HepG2 (cell line): Measurements from ENCODE around the gene LLGL2. TPM values are rescaled to one million over a fixed set of nuclear protein-coding genes. Genes with fewer than 3 reads are reported as not detected.
A peak's percentile ranks its signal among the peaks of the same experiment; 100 is the strongest.

Source experiments
- ATAC-seq: fragments of 200-7000 bp; cut with Tn5 transposase; 3 replicates; pipeline ENCODE4 v1.9.1; 2020; ENCODE audit warnings: mild to moderate bottlenecking, moderate library complexity
- BruUV-seq: library from RNA; stranded (reverse); fragments of 400-500 nt; replicated peaks from 2 replicates; lab custom pipeline; 2021; lab: Mats Ljungman, UMichigan
- CTCF ChIA-PET: fragments of 300-600 bp; formaldehyde crosslinking; extraction: SDS; loops from one replicate; lab custom pipeline; 2021; ENCODE audit warnings: low total read pairs, inconsistent platforms, low intra/inter-chr PET ratio; lab: Yijun Ruan, JAX
- POLR2A ChIA-PET: fragments of 350-600 bp; sonication (Branson Sonifier 250); formaldehyde crosslinking; loops from one replicate; lab custom pipeline; 2020; ENCODE audit warnings: antibody characterized with exemption, inconsistent platforms; lab: Yijun Ruan, JAX
- DNase-seq: peaks from one replicate; pipeline ENCODE4 v3.0.0-alpha.2; 2015; ENCODE audit warnings: low spot score
- FAIRE-seq: peaks from 3 replicates; lab custom pipeline; 2011; peaks lifted over from hg19 to GRCh38; lab: Jason Lieb, UNC
- H2AFZ ChIP-seq: one replicate; pipeline ENCODE4 v1.6.1; 2011; ENCODE audit warnings: low read length, inconsistent platforms
- H3K27ac ChIP-seq: fragments of 300-600 bp; 3 replicates; pipeline ENCODE4 v1.8.0; 2011; ENCODE audit warnings: mixed run types, mild to moderate bottlenecking, mixed read lengths, low read length, inconsistent platforms; ENCODE audit not compliant: insufficient read depth; ENCODE audit errors: extremely low read length
- H3K27me3 ChIP-seq, 2 experiments: fragments of 200-600 bp in 1 of 2; 2 replicates in 1 of 2; 3 replicates in 1 of 2; pipeline versions ENCODE4 v1.6.0 to v1.8.0; 2011; ENCODE audit warnings: low read length in 2 of 2, mild to moderate bottlenecking in 2 of 2, moderate library complexity in 2 of 2, inconsistent platforms in 1 of 2; ENCODE audit not compliant: insufficient read depth in 2 of 2, control insufficient read depth in 1 of 2
- H3K36me3 ChIP-seq, 2 experiments: fragments of 200-600 bp in 1 of 2; replicated peaks in 1 of 2; 2 replicates in 1 of 2; 3 replicates in 1 of 2; pipeline versions ENCODE4 v1.5.1 to v1.8.0; 2011; ENCODE audit warnings: low read length in 2 of 2, inconsistent platforms in 1 of 2; ENCODE audit not compliant: insufficient read depth in 2 of 2, control insufficient read depth in 1 of 2
- H3K4me1 ChIP-seq: 2 replicates; pipeline ENCODE4 v1.5.1; 2012; ENCODE audit warnings: low read length, inconsistent platforms; ENCODE audit not compliant: insufficient read depth
- H3K4me2 ChIP-seq: 2 replicates; pipeline ENCODE4 v1.6.0; 2011; ENCODE audit warnings: low read depth, low read length, inconsistent platforms
- H3K4me3 ChIP-seq, 3 experiments: fragments of 200-600 bp in 1 of 3; sonication (generic), shearing (Covaris generic) in 1 of 3; replicated peaks in 1 of 3; 2 replicates each; pipeline ENCODE4 v1.5.1; 2011 to 2016; ENCODE audit warnings: low read length in 3 of 3, inconsistent platforms in 2 of 3, low read depth in 2 of 3, mild to moderate bottlenecking in 2 of 3, control low read depth in 1 of 3, mixed read lengths in 1 of 3; ENCODE audit not compliant: insufficient read depth in 1 of 3
- H3K79me2 ChIP-seq: one replicate; pipeline ENCODE4 v1.6.1; 2011; ENCODE audit warnings: low read length, inconsistent platforms; ENCODE audit not compliant: insufficient read depth
- H3K9ac ChIP-seq: 2 replicates; pipeline ENCODE4 v1.6.0; 2011; ENCODE audit warnings: mild to moderate bottlenecking, low read depth, low read length, inconsistent platforms; ENCODE audit not compliant: insufficient read depth
- H3K9me3 ChIP-seq: 2 replicates; pipeline ENCODE4 v1.5.1; 2012; ENCODE audit warnings: mild to moderate bottlenecking, low read length
- H4K20me1 ChIP-seq: 2 replicates; pipeline ENCODE4 v1.6.0; 2011; ENCODE audit warnings: inconsistent platforms, mild to moderate bottlenecking, low read length, moderate library complexity; ENCODE audit not compliant: insufficient read depth
- ATF7 ChIP-seq, 2 experiments: fragments of 450-650 bp in 1 of 2; sonication (generic) in 1 of 2; formaldehyde crosslinking in 1 of 2; IDR thresholded peaks; 2 replicates each; pipeline versions ENCODE4 v1.4.0 to v1.6.1; 2016 to 2020; ENCODE audit warnings: antibody characterized with exemption in 1 of 2, mild to moderate bottlenecking in 1 of 2, missing genetic modification reagents in 1 of 2
- HIVEP1 ChIP-seq: sonication (generic); formaldehyde crosslinking; IDR thresholded peaks from 2 replicates; pipeline ENCODE4 v1.4.0; 2020; ENCODE audit warnings: mild to moderate bottlenecking, missing genetic modification reagents
- ZNF234 ChIP-seq: sonication (generic); formaldehyde crosslinking; conservative IDR thresholded peaks from 2 replicates; pipeline ENCODE4 v1.5.1; 2020; ENCODE audit warnings: mild to moderate bottlenecking, missing genetic modification reagents
- ZNF264 ChIP-seq: sonication (generic); formaldehyde crosslinking; IDR thresholded peaks from 2 replicates; pipeline ENCODE4 v1.4.0; 2020; ENCODE audit warnings: missing genetic modification reagents
- ZNF274 ChIP-seq: sonication (generic); formaldehyde crosslinking; IDR thresholded peaks from 2 replicates; pipeline ENCODE4 v1.5.1; 2020; ENCODE audit warnings: mild to moderate bottlenecking, missing genetic modification reagents
- ZNF280B ChIP-seq: sonication (generic); formaldehyde crosslinking; IDR thresholded peaks from 2 replicates; pipeline ENCODE4 v1.5.0; 2020; ENCODE audit warnings: missing genetic modification reagents, mild to moderate bottlenecking, borderline replicate concordance
- ZNF33B ChIP-seq: sonication (generic); formaldehyde crosslinking; IDR thresholded peaks from 2 replicates; pipeline ENCODE4 v1.5.1; 2020; ENCODE audit warnings: mild to moderate bottlenecking, missing genetic modification reagents
- ZNF556 ChIP-seq: sonication (generic); formaldehyde crosslinking; IDR thresholded peaks from 2 replicates; pipeline ENCODE4 v1.4.0; 2020; ENCODE audit warnings: mild to moderate bottlenecking, missing genetic modification reagents, borderline replicate concordance
- ZNF687 ChIP-seq: sonication (generic); formaldehyde crosslinking; IDR thresholded peaks from 2 replicates; pipeline ENCODE4 v1.5.1; 2020; ENCODE audit warnings: mild to moderate bottlenecking, missing genetic modification reagents, moderate library complexity
- WGBS: methylation state at CpG from one replicate; pipeline ENCODE4 v1.1.6; 2017; ENCODE audit warnings: low lambda C conversion rate; 5-methylcytosine and 5-hydroxymethylcytosine counted together
- in situ Hi-C: cut with HindIII; loops from 2 replicates; pipeline ENCODE4 v1.10.0; 2017; ENCODE audit warnings: low pct_unique_long_range_greater_than_20kb; ENCODE audit not compliant: extremely low pct_ligation_motif_present
- intact Hi-C: fragments of 100-400 bp; cut with micrococcal nuclease; formaldehyde crosslinking; loops from one replicate; pipeline ENCODE4 v1.10.0; 2022; ENCODE audit not compliant: unreplicated experiment
- polyA plus RNA-seq, 8 experiments: library from polyadenylated mRNA; depleted of rRNA in 3 of 8; stranded (reverse) in 7 of 8; unstranded in 1 of 8; fragments of >200 nt; fragmentation: Illumina TruSeq in 4 of 8; extraction: Trizol in 4 of 8; gene quantifications; 2 replicates each; pipeline versions ENCODE4 v1.2.1 to v1.2.3, GENCODE V29; 2011 to 2016; ENCODE audit warnings: low read depth in 4 of 8, missing spikeins in 1 of 8, mixed read lengths in 1 of 8; ENCODE audit not compliant: insufficient read depth in 1 of 8
- total RNA-seq, 5 experiments: library from RNA; depleted of rRNA; stranded (reverse); fragments of >200 nt; fragmentation: Illumina TruSeq; extraction: Trizol; gene quantifications; 2 replicates each; pipeline ENCODE4 v1.2.3, GENCODE V29; 2016; ENCODE audit warnings: low read depth in 1 of 5

Gene LLGL2
- total and polyA plus RNA-seq, 2 of the 13 experiments (the other 11 are each of a cell fraction or from before 2014, with no cell fraction given), result 83.0 to 86.7 TPM

- ChIA-PET CTCF (no interaction called here), POLR2A (no interaction called here)
- in situ Hi-C loops (no loop called here), intact Hi-C loops (loop anchor here (5.0 kb wide), 1 partner anchor 58 kb away; the partner anchor contains the start of gene LLGL2)
- Histone ChIP-seq H2AFZ (no peak overlapping the region), H3K4me1 (peaks cover 46% of the 10 kb centered on the region), H3K4me2 (peak overlapping the region; percentile 69), H4K20me1 (no peaks in the 10 kb centered on the region), H3K27ac (no peak overlapping the region), H3K9ac (0 out of 2 replicates have a peak overlapping the region, but pooled peaks have one; percentile 11), H3K79me2 (no peaks in the 10 kb centered on the region), H3K27me3 (peaks cover 0 to 8% of the 10 kb centered on the region in 2 experiments; a peak in 2 of 5 replicates), H3K4me3 (peak overlapping the region in 1 of 3 experiments; percentile 39; a peak in 2 of 6 replicates), H3K9me3 (no peaks in the 10 kb centered on the region), H3K36me3 (no peaks in the 10 kb centered on the region)
- BruUV-seq, result no TSS peak
- WGBS, result 29% methylated on average over 4 of the region's 7 CpGs
- ATAC-seq (peak; percentile 12; the same call in 2 of the 3 replicates), DNase-seq (no peak), FAIRE-seq (no peak)
- TF ChIP-seq ZNF280B (peak; percentile 28; the same call in 1 of the 2 replicates), ZNF687 (CRISPR knock-in tag) (peak; percentile 23; the same call in 1 of the 2 replicates), ZNF234 (no peak), HIVEP1 (0 out of 2 replicates have a peak, but pooled peaks have one; percentile 5), ZNF556 (CRISPR knock-in tag) (no peak), ZNF264 (no peak), ATF7 (IDR thresholded peaks at IDR 0.05) (no peak), ATF7 (CRISPR knock-in tag; IDR thresholded peaks at IDR 0.05) (no peak), ZNF33B (CRISPR knock-in tag) (no peak), ZNF274 (CRISPR knock-in tag) (0 out of 2 replicates have a peak, but pooled peaks have one; percentile 43)
Measured at GRCh38 chr17:75584849-75585175, 59.3 kb downstream of the LLGL2 start.
